D721Med (cell line): ENCODE data around the gene SMIM5.

ENCODE experiments used
- DNase-seq: peaks from one replicate; pipeline ENCODE4 v3.0.0; 2011; ENCODE audit warnings: low spot score; ENCODE audit not compliant: insufficient read length
- FAIRE-seq: peaks from 2 replicates; lab custom pipeline; 2011; peaks lifted over from hg19 to GRCh38; lab: Jason Lieb, UNC
- TF ChIP-seq, protein P1 (sequence below): IDR thresholded peaks from 2 replicates; pipeline ENCODE4 v1.5.1; 2012; ENCODE audit warnings: mild to moderate bottlenecking, control low read depth; ENCODE audit not compliant: insufficient read depth; ENCODE audit errors: missing control alignments

Gene SMIM5

DNA sequence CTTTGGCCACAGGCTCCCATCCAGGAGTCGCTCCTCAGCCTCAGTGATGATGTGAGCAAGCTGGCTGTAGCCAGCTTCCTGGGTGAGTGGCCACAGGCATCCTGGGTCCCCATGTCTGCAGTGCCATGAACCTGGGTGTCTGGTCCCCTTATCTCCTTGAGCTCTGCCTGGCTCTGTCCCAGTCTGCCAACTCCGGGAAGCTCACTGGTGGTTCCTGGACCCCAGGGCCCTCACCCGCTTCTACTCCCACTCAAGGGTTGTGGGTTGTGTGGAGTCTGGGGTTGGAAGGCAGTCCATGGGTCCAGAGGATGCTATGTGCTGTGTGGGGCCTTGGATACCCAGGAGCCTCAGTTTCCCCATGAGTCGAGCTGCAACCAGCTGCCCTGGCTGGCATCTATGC is 11.7 kb upstream of the SMIM5 start:
- FAIRE-seq (no peak), DNase-seq (no peak)
- TF ChIP-seq, protein P1, sequence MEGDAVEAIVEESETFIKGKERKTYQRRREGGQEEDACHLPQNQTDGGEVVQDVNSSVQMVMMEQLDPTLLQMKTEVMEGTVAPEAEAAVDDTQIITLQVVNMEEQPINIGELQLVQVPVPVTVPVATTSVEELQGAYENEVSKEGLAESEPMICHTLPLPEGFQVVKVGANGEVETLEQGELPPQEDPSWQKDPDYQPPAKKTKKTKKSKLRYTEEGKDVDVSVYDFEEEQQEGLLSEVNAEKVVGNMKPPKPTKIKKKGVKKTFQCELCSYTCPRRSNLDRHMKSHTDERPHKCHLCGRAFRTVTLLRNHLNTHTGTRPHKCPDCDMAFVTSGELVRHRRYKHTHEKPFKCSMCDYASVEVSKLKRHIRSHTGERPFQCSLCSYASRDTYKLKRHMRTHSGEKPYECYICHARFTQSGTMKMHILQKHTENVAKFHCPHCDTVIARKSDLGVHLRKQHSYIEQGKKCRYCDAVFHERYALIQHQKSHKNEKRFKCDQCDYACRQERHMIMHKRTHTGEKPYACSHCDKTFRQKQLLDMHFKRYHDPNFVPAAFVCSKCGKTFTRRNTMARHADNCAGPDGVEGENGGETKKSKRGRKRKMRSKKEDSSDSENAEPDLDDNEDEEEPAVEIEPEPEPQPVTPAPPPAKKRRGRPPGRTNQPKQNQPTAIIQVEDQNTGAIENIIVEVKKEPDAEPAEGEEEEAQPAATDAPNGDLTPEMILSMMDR, result no peak

DNA sequence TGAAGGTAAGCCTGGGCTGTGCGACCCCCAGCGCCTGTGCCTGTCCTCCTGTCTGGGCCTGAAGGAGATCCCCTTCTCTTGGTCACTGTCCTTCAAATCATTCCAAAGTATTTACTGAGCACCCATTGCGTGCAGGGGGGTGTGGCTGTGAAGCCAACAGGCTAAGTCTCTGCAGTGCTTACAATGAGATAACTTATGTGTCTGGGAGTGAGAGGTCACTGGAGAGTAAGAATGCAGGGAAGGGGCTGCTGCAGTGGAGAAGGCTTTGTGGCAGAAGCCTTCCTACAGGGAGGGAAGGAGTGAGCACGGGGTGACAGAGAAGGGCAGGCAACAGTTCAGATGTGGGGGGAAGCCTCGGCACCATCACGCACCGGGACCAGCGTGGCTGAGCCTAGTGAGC is 11.2 kb upstream of the SMIM5 start:
- FAIRE-seq (no peak), DNase-seq (no peak)
- TF ChIP-seq, protein P1, result no peak

DNA sequence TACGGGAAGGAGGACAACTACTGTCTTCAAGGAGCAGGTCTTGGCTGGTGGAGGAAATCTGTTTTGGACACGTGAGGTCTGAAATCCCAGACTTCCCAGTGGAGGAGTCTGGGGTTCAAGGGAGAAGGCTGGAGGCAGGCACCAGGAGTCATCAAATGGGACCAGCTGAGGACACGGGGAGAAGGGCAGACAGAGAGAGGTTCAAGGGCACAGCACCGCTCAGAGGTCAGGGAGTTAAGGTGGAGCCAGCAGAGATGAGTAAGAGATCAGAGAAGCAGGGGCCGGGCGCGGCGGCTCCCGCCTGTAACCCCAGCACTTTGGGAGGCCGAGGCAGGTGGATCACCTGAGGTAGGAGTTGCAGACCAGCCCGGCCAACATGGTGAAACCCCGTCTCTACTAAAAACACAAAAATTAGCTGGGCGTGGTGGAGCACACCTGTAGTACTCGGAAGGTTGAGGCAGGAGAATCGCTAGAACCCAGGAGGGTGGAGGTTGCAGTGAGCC is 10.4 kb upstream of the SMIM5 start:
- no peak for DNase-seq
- FAIRE-seq, result no peak
- TF ChIP-seq, protein P1, result no peak

DNA sequence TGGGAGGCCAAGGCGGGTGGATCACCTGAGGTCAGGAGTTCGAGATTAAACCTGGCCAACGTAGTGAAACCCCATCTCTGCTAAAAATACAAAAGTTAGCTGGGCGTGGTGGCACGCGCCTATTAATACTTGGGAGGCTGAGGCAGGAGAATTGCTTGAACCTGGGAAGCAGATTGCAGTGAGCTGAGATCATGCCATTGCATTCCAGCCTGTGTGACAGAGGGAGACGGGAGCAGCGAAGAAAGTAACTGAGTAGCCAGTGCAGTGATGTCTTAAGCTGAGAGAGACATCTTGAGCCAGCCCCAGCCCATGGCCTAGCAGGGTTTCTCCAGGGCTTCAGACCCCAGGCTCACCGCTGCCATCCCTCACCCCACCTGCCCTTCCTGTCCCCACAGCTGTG is 9.8 kb upstream of the SMIM5 start:
- TF ChIP-seq, protein P1, result no peak
- DNase-seq (no peak), FAIRE-seq (no peak)

DNA sequence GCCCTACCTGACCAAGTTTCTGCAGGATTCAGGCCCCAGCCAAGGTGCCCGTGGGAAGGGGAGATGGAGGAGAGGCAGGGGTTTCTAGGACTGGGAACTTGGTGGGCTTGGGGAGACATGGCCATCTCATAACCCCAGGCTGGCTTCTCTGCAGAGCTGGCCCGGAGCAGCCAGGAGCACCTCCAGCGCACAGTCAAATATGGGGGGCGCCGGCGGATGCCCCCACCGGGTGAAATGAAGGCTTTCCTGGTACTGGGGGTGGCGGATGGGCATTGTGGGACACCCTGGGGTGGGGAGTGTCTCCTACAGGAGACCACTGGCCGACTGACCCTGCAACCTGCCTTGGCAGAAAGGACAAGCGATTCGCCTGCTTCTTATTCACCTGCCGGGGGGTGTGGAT is 9.2 kb upstream of the SMIM5 start:
- TF ChIP-seq, protein P1, result no peak
- no peak for FAIRE-seq
- DNase-seq, result no peak

DNA sequence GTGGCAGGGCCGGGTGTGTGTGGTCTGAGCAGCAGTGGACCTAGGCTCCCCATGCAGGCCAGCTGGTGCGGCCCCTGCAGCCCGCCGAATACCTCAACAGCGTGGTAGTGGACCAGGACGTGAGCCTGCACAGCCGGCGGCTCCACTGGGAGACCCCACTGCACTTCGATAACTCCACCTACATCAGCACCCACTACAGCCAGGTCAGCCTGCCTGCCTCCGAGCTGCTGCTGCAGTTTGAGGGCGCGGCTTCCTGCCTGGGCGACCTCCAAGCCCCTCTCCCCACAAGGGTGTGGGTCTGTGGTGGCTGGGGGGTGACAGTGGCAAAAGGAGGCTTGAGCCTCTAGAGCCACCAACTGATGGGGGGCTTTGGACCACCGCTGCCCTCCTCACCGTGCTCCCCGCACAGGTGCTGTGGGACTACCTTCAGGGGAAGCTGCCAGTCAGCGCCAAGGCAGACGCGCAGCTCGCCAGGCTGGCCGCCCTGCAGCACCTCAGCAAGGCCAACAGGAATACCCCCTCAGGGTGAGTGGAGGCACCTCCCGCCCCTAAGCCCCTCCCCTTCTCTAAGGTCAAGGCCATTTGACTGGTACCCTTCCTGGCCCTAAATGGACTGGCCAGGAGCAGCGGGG is 8.4 kb upstream of the SMIM5 start:
- TF ChIP-seq, protein P1, result no peak
- FAIRE-seq (no peak), DNase-seq (no peak)

DNA sequence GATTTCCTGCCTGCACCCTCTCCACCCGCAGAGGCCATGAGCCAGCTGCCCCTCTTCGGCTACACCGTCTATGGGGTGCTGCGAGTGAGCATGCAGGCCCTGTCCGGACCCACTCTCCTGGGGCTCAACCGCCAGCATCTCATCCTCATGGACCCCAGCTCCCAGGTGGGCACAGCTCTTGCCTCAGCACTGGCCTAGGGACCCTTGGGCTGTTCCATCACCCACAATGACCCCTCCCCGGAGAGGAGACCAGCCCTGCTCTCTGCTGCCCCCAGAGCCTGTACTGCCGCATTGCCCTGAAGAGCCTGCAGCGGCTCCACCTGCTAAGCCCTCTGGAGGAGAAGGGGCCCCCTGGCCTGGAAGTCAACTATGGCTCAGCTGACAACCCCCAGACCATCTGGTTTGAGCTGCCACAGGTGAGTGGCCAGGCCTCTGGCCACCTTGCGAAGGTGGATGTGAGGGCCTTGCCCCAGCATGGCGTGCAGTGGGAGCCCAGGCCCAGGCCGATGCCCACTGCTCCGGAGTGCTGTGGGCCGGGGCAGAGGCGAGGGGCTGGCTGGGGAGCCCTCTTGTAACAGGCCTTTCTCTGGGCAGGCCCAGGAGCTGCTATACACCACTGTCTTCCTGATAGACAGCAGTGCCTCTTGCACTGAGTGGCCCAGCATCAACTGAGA is 7.3 kb upstream of the SMIM5 start:
- DNase-seq, result peak; percentile 83
- TF ChIP-seq, protein P1, result peak; percentile 63
- no peak for FAIRE-seq
